Gastrocnemius medialis (tissue), 4 donors: ENCODE results near the gene CACNA1B.

Source experiments
- CTCF ChIP-seq, 5 experiments: fragments of 450-650 bp in 3 of 5; fragments of 200-600 bp in 2 of 5; sonication (generic) in 2 of 5; IDR thresholded peaks in 4 of 5; conservative IDR thresholded peaks in 1 of 5; 1 replicate in 4 of 5; 2 replicates in 1 of 5; pipeline ENCODE4 v1.5.1; 2016 to 2019; ENCODE audit warnings: antibody characterized with exemption in 5 of 5, mild to moderate bottlenecking in 3 of 5, moderate library complexity in 3 of 5
- POLR2A ChIP-seq, 2 donors: fragments of 450-650 bp; IDR thresholded peaks; one replicate each; pipeline ENCODE4 v1.6.1; 2017; ENCODE audit warnings: antibody characterized with exemption in 2 of 2, mild to moderate bottlenecking in 2 of 2, moderate library complexity in 2 of 2

DNA sequence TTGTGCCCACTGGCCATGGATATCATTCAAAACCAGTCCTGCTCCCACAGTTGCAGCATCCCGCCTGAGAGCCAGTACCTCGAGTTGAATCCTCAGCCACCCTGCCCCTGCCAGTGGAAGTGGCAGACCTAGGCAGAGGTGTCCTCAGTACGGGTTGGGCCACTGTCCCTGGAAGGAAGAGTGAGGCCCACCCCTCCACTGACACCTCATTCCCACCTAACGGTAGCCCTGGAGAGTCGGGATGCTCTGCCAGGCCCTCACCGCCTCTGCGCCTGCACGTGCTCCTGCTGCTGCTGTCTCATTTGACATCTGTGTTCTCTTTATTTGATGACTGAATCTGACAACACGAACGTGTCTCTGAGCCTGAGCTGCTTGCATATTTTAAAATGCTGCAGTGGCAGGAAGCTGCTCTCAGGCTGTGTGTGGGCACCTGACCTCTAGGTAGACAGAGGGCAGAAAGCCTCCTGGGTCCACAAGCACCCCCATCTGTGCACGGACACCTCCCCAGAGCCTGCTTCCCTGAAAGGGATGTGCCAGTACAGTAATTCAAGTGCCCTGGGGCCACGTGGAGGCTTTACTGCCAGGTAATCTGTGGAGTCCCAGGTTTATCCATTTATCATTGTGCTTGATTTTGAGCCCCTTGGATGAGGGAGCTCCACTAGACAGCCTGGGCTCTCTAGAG is 194.7 kb downstream of the CACNA1B start:
- no peak for TF ChIP-seq CTCF (IDR thresholded peaks at IDR 0.05 in 4 of 5, conservative IDR thresholded peaks at IDR 0.05 in 1 of 5)
- no peak for TF ChIP-seq POLR2A (IDR thresholded peaks at IDR 0.05)
